Lower leg skin (tissue), 3 donors: Measurements from ENCODE around the gene GRIFIN.

ENCODE experiments used
- CTCF ChIP-seq, 3 donors: fragments of 450-650 bp; IDR thresholded peaks; one replicate each; pipeline ENCODE4 v1.5.1; 2016; ENCODE audit warnings: antibody characterized with exemption in 3 of 3, mild to moderate bottlenecking in 3 of 3, moderate library complexity in 2 of 3
- POLR2A ChIP-seq, 2 donors: fragments of 450-650 bp; IDR thresholded peaks; one replicate each; pipeline ENCODE4 v1.6.1; 2016 to 2017; ENCODE audit warnings: antibody characterized with exemption in 2 of 2, mild to moderate bottlenecking in 1 of 2, moderate library complexity in 1 of 2

GRCh38 chr7:2459674-2460073 lies 16.5 kb downstream of the GRIFIN start:
- TF ChIP-seq CTCF (IDR thresholded peaks at IDR 0.05) = no peak
- no peak for TF ChIP-seq POLR2A (IDR thresholded peaks at IDR 0.05)
